Smooth muscle cell (in vitro differentiated cells): ENCODE measurements around the gene MIER3. TPM values are rescaled to one million over a fixed set of nuclear protein-coding genes. Genes with fewer than 3 reads are reported as not detected.

ENCODE experiments used
- DNase-seq: peaks from one replicate; lab custom pipeline; 2025; ENCODE audit not compliant: unreplicated experiment; lab: John Stamatoyannopoulos, UW
- H2AFZ ChIP-seq: fragments of 200-600 bp; sonication (generic); 2 replicates; pipeline ENCODE4 v1.6.0; 2016; ENCODE audit warnings: antibody characterized with exemption, low read depth, mild to moderate bottlenecking
- H3F3A ChIP-seq: fragments of 200-600 bp; sonication (generic); 2 replicates; pipeline ENCODE4 v1.6.0; 2017; ENCODE audit warnings: antibody characterized with exemption, low read depth
- H3K27ac ChIP-seq: fragments of 200-600 bp; sonication (generic); 2 replicates; pipeline ENCODE4 v1.5.1; 2016; ENCODE audit warnings: low read depth, mild to moderate bottlenecking
- H3K27me3 ChIP-seq: fragments of 200-600 bp; sonication (generic); 2 replicates; pipeline ENCODE4 v1.6.1; 2016; ENCODE audit warnings: low read depth, mild to moderate bottlenecking
- H3K36me3 ChIP-seq: fragments of 200-600 bp; sonication (generic); 2 replicates; pipeline ENCODE4 v1.5.1; 2016; ENCODE audit warnings: low read depth
- H3K4me1 ChIP-seq: fragments of 200-600 bp; sonication (generic); 2 replicates; pipeline ENCODE4 v1.5.1; 2016; ENCODE audit warnings: low read depth
- H3K4me2 ChIP-seq: fragments of 200-600 bp; sonication (generic); 2 replicates; pipeline ENCODE4 v1.6.0; 2016; ENCODE audit warnings: mild to moderate bottlenecking
- H3K4me3 ChIP-seq: fragments of 200-600 bp; sonication (generic); 2 replicates; pipeline ENCODE4 v1.5.1; 2016; ENCODE audit warnings: mild to moderate bottlenecking
- H3K79me2 ChIP-seq: fragments of 200-600 bp; sonication (generic); 2 replicates; pipeline ENCODE4 v1.6.0; 2016; ENCODE audit warnings: low read depth, mild to moderate bottlenecking
- H3K9ac ChIP-seq: fragments of 200-600 bp; sonication (generic); 2 replicates; pipeline ENCODE4 v1.6.0; 2016; ENCODE audit warnings: low read depth
- H3K9me3 ChIP-seq: fragments of 200-600 bp; sonication (generic); replicated peaks from 2 replicates; pipeline ENCODE4 v1.5.1; 2016; ENCODE audit warnings: low read depth
- H4K20me1 ChIP-seq: fragments of 200-600 bp; sonication (generic); 2 replicates; pipeline ENCODE4 v1.6.0; 2016; ENCODE audit warnings: low read depth
- CTCF ChIP-seq: fragments of 200-600 bp; sonication (generic); IDR thresholded peaks from 2 replicates; pipeline ENCODE4 v1.5.1; 2017; ENCODE audit warnings: borderline replicate concordance, mild to moderate bottlenecking, antibody characterized with exemption; ENCODE audit not compliant: insufficient read depth, poor library complexity, severe bottlenecking
- WGBS: methylation state at CpG from one replicate; pipeline ENCODE4 v1.1.7; 2016; ENCODE audit warnings: low lambda C conversion rate; 5-methylcytosine and 5-hydroxymethylcytosine counted together
- polyA plus RNA-seq: library from polyadenylated mRNA; unstranded; fragments of >200 nt; fragmentation: Nextera tagmentation; extraction: Ambion mirVana; gene quantifications from 2 replicates; pipeline ENCODE4 v1.2.1, GENCODE V29; 2016
- total RNA-seq: library from RNA; depleted of rRNA; stranded (reverse); fragments of >200 nt; gene quantifications from 2 replicates; pipeline ENCODE4 v1.2.3, GENCODE V29; 2014

MIER3 gene
- total and polyA plus RNA-seq, 2 experiments from 2014 or later = 4.1 to 23.4 TPM

GRCh38 chr5:56871777-56872176, 80.1 kb downstream of the MIER3 start:
- H3K79me2 ChIP-seq = peaks cover 22% of the 10 kb centered on the region
- no peaks in the 10 kb centered on the region for H3K9me3 ChIP-seq
- DNase-seq = no peak
- H3F3A ChIP-seq = no peaks in the 10 kb centered on the region
- no peak overlapping the region for H3K4me2 ChIP-seq
- 97% methylated on average over 2 of the region's 2 CpGs for WGBS
- peaks cover 54% of the 10 kb centered on the region for H3K36me3 ChIP-seq
- H3K4me3 ChIP-seq = no peak overlapping the region
- no peak overlapping the region for H3K27ac ChIP-seq
- H3K9ac ChIP-seq = no peak overlapping the region
- no peak for TF ChIP-seq CTCF
- H3K27me3 ChIP-seq = no peaks in the 10 kb centered on the region
- H2AFZ ChIP-seq = no peak overlapping the region
- H4K20me1 ChIP-seq = peaks cover 9% of the 10 kb centered on the region
- H3K4me1 ChIP-seq = no peaks in the 10 kb centered on the region

Other genes with a start within 250 kb of the MIER3 start
- 30.1 and 31.2 TPM in 2 replicates for gene MAP3K1, start 136.6 kb downstream of the MIER3 start, total RNA-seq
- 5.6 and 11.2 TPM in 2 replicates for gene MAP3K1, start 136.6 kb downstream of the MIER3 start, polyA plus RNA-seq
- gene SETD9, start 42.5 kb downstream of the MIER3 start, total RNA-seq = 18.5 and 19.8 TPM in 2 replicates
- gene SETD9, start 42.5 kb downstream of the MIER3 start, polyA plus RNA-seq = 8.6 and 11.4 TPM in 2 replicates
- 78.8 and 87.4 TPM in 2 replicates for gene GPBP1, start 221.9 kb upstream of the MIER3 start, total RNA-seq
- 43.2 and 45.4 TPM in 2 replicates for gene GPBP1, start 221.9 kb upstream of the MIER3 start, polyA plus RNA-seq